Erythroblast (primary cell): Measurements from ENCODE around the gene RAP1GAP2.

ENCODE experiments used
- GATA1 ChIP-seq: IDR thresholded peaks from 2 replicates; pipeline ENCODE4 v1.6.1; 2011; ENCODE audit warnings: low read depth, mild to moderate bottlenecking, control low read depth, low read length, moderate library complexity
- POLR2A ChIP-seq: IDR thresholded peaks from 2 replicates; pipeline ENCODE4 v1.6.1; 2011; ENCODE audit warnings: mild to moderate bottlenecking, low read length

GRCh38 chr17:2755891-2756724 lies 40.1 kb upstream of the RAP1GAP2 start:
- TF ChIP-seq POLR2A (no peak), GATA1 (no peak)
